Measurements from ENCODE around the gene CSNK1G1.
"Not testable (repeated sequence)": the region's sequence is repeated elsewhere in the genome, so short reads cannot be mapped to it uniquely, and the experiment has no call there.

Gene CSNK1G1

DNA sequence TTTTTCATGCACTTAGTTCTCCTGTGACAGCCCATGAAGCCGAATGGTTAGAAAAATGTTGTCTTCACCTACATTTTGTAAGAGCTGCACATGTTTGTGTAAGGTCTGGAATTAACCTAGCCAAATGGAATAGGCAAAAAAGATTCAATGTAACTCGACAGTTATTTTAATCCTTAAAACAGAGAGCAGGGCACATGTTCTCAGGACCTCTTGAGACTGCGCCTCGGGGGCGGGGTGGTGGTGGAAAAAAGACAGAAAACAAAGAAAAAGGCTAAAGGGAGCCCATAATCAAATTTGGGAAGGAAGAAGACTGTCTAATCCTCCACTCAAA, 702 bp upstream of the CSNK1G1 start:
- TF ChIP-seq, protein P1, sequence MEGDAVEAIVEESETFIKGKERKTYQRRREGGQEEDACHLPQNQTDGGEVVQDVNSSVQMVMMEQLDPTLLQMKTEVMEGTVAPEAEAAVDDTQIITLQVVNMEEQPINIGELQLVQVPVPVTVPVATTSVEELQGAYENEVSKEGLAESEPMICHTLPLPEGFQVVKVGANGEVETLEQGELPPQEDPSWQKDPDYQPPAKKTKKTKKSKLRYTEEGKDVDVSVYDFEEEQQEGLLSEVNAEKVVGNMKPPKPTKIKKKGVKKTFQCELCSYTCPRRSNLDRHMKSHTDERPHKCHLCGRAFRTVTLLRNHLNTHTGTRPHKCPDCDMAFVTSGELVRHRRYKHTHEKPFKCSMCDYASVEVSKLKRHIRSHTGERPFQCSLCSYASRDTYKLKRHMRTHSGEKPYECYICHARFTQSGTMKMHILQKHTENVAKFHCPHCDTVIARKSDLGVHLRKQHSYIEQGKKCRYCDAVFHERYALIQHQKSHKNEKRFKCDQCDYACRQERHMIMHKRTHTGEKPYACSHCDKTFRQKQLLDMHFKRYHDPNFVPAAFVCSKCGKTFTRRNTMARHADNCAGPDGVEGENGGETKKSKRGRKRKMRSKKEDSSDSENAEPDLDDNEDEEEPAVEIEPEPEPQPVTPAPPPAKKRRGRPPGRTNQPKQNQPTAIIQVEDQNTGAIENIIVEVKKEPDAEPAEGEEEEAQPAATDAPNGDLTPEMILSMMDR (conservative IDR thresholded peaks at IDR 0.05): no peak
- TF ChIP-seq ZFX (IDR thresholded peaks at IDR 0.05): no peak
- H3K27ac ChIP-seq: peak overlapping the region; percentile 68

DNA sequence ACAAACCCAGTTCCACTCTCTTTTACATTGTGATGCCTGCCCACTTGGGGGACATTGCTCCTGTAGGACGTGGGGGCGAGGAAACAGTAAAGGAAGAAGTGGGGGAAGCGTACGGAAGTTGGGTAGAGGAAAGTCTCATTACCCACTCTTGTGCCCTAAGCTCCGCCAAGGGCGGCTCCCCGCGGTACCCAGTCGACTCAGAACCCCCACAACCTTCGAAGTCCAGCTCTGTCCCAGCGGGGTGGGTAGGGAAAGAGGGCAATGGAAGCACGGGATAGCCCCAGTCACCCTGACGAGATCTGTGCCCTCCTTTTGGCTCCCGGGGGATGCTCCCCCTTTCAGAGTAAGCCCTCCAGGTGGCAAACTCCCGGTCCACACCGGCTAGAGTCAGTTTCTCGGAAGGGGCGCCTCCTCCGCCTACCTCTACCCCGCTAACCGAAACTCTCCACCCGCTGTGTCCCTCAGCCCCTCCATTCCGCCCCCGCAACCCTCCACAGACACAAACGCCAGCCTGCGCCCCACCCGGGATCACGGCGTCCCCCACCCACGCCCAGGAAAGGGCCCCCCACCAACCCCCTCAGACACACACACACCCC, 527 bp downstream of the CSNK1G1 start:
- peak overlapping the region; percentile 68 for H3K27ac ChIP-seq

DNA sequence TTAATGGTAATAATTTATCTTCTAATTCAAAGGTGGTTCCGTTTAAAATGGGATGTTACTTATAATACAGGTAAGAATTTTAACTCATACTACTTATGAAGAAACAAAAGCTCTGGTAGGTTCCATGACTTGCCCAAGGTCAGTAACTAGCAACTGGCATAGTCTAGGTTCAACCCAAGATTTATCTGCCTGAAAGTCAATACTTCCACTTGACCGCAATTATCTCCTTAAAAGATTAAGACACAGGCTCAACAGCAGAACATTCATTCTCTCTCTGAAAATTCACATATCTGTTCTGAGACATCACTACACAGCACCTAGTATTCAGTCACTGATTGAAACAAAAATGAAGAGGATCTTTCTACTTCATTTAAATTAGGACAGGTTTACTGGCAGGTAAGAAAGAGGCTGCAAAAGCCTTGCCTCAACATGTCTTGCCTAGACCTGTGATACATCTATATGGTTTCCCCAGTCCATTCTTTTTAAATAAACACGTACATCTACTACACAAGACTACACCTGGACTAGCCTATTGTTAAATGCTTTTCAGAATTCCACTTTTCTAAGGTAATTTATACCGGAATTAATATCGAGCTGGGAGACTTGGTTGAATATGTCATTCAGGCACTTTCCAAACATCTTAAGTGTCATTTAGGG, 1.2 kb downstream of the CSNK1G1 start:
- peak overlapping the region; percentile 68 for H3K27ac ChIP-seq
- no peak for TF ChIP-seq ZFX (IDR thresholded peaks at IDR 0.05)
- TF ChIP-seq, protein P1 (conservative IDR thresholded peaks at IDR 0.05): no peak

More for the DNA sequence above, 527 bp downstream of the CSNK1G1 start:
- no peak for TF ChIP-seq ZFX (IDR thresholded peaks at IDR 0.05)
- TF ChIP-seq, protein P1 (conservative IDR thresholded peaks at IDR 0.05): no peak

DNA sequence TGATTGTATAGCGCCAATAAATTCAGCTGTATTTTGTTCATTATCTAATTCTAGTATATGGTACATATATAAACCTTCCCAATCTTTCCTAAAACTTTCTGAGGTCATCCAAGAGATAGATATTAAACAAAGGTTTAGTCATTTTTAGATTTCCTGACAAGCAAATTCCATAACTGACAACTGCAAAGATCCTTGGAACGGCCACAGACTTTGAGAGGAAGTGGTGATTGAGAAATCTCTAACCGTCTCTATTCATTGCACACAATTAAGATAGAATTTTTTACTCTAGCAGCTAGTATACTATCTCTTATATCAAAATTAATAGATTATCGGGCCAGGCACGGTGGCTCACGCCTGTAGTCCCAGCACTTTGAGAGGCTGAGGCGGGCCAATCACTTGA, 4.7 kb downstream of the CSNK1G1 start:
- TF ChIP-seq ZFX (IDR thresholded peaks at IDR 0.05): no peak
- no peak overlapping the region for H3K27ac ChIP-seq

DNA sequence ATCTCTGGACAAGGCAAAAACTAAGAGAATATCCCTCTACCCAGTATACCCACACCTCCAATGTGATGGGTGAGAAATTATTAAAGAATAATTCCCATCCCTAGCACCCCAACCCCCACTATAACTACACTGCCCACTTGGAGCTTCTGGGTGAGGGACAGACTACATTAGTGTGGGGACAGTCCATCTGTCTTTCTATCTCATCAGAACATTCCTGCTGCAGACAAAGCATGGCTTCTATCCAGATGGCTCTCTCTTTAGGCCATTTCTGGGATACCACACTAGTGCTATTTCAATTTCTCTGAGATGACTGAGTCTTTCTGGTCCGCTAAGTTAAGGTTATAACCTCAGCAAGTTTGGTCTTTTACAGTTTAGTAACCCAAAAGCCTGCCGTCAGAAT, 6.6 kb downstream of the CSNK1G1 start:
- TF ChIP-seq, protein P1 (conservative IDR thresholded peaks at IDR 0.05): no peak
- no peak for TF ChIP-seq ZFX (IDR thresholded peaks at IDR 0.05)

DNA sequence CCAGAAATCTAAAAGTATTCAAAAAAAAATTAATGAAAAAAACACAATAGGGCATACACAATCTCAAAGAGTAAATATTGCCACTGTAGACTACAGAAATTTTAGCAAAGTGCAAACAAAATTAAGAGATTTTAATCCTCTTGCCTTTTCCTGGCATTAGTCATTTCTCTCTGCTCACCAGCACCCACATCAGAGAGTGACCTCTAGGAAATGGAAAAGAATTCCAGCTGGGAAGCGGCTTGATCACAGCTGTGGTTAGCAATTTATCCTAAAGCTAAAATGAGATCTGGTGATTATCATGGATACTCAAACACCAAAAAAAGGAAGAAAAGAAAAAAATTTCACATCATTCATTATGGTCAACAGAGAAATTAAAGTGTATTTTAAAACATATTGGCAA, 7.5 kb downstream of the CSNK1G1 start:
- H3K27ac ChIP-seq: no peak overlapping the region

More for the DNA sequence above, 6.6 kb downstream of the CSNK1G1 start:
- H3K27ac ChIP-seq: no peak overlapping the region

DNA sequence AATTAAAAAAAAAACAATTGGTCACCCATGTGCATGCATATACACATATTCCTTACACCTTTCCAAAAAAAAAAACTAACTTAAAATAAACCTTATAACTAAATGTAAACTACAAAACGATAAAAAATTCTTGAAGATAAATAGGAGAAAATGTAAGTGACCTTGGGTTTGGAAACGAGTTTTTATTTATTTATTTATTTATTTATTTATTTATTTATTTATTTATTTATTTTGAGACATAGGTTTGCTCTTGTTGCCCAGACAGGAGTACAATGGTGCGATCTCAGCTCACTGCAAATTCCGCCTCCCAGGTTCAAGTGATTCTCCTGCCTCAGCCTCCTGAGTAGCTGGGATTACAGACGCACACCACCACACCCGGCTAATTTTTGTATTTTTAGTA, 9.7 kb downstream of the CSNK1G1 start:
- not testable (repeated sequence) for H3K27ac ChIP-seq

More for the DNA sequence above, 7.5 kb downstream of the CSNK1G1 start:
- TF ChIP-seq ZFX (IDR thresholded peaks at IDR 0.05): no peak
- TF ChIP-seq, protein P1 (conservative IDR thresholded peaks at IDR 0.05): no peak

DNA sequence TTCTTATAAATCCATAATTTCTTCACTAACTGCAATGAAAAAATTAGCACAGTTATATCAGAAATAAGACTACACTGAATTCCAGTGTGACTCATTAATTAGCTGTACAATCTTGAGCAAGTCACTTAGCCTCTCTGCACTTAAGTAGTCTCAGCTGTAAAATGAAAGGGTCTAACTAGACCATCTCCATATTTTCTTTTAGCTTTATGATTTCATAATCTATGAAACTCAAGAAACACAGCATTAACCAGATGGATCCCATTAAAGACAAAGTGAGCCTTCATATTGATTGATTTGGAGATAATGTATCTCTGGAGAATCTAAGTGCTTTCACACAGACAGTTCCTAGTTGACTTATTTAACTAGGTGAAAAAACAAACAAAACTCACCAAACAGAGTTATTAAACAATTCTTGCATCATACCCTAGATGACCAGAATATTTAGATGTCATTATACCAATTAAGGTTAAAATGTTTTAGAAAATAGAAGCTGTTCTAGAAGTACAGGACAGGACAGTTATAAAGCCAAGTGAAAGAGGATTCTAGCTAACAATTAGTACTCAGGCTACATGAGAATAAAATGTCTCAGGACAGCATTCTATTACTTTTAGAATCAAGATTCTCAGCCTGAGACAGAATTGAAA, 11.2 kb downstream of the CSNK1G1 start:
- no peak overlapping the region for H3K27ac ChIP-seq

More for the DNA sequence above, 11.2 kb downstream of the CSNK1G1 start:
- TF ChIP-seq, protein P1 (conservative IDR thresholded peaks at IDR 0.05): no peak
- TF ChIP-seq ZFX (IDR thresholded peaks at IDR 0.05): no peak
